ENCODE data around the gene AMOT.

- no peak for TF ChIP-seq CTCF (conservative IDR thresholded peaks at IDR 0.05; ENCODE audit: low read length)
- no peak for TF ChIP-seq EZH2phosphoT487 (IDR thresholded peaks at IDR 0.05; ENCODE audit: borderline replicate concordance)
Measured at GRCh38 chrX:112746812-112747595, 93.6 kb downstream of the AMOT start.

Data from Loucy (cell line).